Dendritic cell treated with granulocyte-macrophage colony-stimulating factor and Interleukin-4, amounts not matched to agents 40 ng/mL and 50 ng/mL, for 4 days (primary cell): ENCODE data around the gene MAL.

ENCODE experiments used
- H3K27ac Mint-ChIP-seq: one replicate; pipeline ENCODE4 v1.8.0; 2022; ENCODE audit warnings: mild to moderate bottlenecking, mixed read lengths
- H3K27me3 Mint-ChIP-seq: one replicate; pipeline ENCODE4 v1.8.0; 2022; ENCODE audit warnings: mild to moderate bottlenecking, mixed read lengths
- H3K36me3 Mint-ChIP-seq: one replicate; pipeline ENCODE4 v1.8.0; 2022; ENCODE audit warnings: low read depth, mixed read lengths
- H3K4me1 Mint-ChIP-seq: one replicate; pipeline ENCODE4 v1.8.0; 2022; ENCODE audit warnings: low read depth, mixed read lengths
- H3K4me3 Mint-ChIP-seq: one replicate; pipeline ENCODE4 v1.8.0; 2022; ENCODE audit warnings: mild to moderate bottlenecking, moderate library complexity, mixed read lengths
- H3K9me3 Mint-ChIP-seq: one replicate; pipeline ENCODE4 v1.8.0; 2022; ENCODE audit warnings: mixed read lengths
- intact Hi-C: fragments of 100-400 bp; cut with micrococcal nuclease; formaldehyde crosslinking; loops from one replicate; pipeline ENCODE4 v1.15.0; 2022

MAL gene

GRCh38 chr2:95025406-95026319 is at the start of gene MAL:
Gene MAL (plus strand): TSS chr2:95025708. CDS start chr2:95025793, 85 bp downstream.
- H3K9me3 Mint-ChIP-seq = no peaks in the 10 kb centered on the region
- intact Hi-C loops = no loop called here

DNA sequence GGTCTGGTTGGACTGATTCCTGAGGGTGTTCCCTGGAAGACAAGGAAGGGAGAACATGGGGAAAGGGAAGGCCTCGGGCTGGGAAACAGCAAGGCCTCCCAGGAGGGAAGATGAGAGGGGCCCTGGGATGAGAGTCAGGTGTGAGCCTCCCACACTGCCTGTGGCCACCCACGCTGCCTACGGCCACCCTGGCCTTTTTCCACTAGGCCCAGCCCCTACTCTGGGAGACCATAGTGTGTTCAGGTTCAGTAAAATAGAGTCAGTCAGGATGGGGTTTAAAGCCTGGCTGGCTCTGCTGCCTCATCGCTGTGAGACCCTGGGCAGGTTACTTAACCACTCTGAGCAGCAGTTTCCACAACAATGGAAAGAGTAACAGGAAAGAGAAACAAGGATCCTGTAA is 47.7 kb upstream of the MAL start:
- no peaks in the 10 kb centered on the region for H3K36me3 Mint-ChIP-seq
- H3K27me3 Mint-ChIP-seq = peaks cover 3% of the 10 kb centered on the region

More at GRCh38 chr2:95025406-95026319, at the start of gene MAL:
- peaks cover 15% of the 10 kb centered on the region for H3K4me1 Mint-ChIP-seq
- peaks cover 59% of the 10 kb centered on the region for H3K27me3 Mint-ChIP-seq
- no peak within 1 kb of the TSS for H3K4me3 Mint-ChIP-seq
- H3K36me3 Mint-ChIP-seq = no peaks in the 10 kb centered on the region
- H3K27ac Mint-ChIP-seq = no peak within 1 kb of the TSS

GRCh38 chr2:94978917-94979316 is 46.6 kb upstream of the MAL start:
- intact Hi-C loops = no loop called here
- H3K4me1 Mint-ChIP-seq = no peaks in the 10 kb centered on the region
- no peaks in the 10 kb centered on the region for H3K9me3 Mint-ChIP-seq
- no peak overlapping the region for H3K4me3 Mint-ChIP-seq
- H3K36me3 Mint-ChIP-seq = no peaks in the 10 kb centered on the region
- peaks cover 2% of the 10 kb centered on the region for H3K27me3 Mint-ChIP-seq
- no peak overlapping the region for H3K27ac Mint-ChIP-seq

More for the DNA sequence above, 47.7 kb upstream of the MAL start:
- intact Hi-C loops = no loop called here
- no peaks in the 10 kb centered on the region for H3K9me3 Mint-ChIP-seq
- H3K4me1 Mint-ChIP-seq = no peaks in the 10 kb centered on the region
- H3K4me3 Mint-ChIP-seq = no peak overlapping the region
- no peak overlapping the region for H3K27ac Mint-ChIP-seq

- no peaks in the 10 kb centered on the region for H3K9me3 Mint-ChIP-seq
- H3K27me3 Mint-ChIP-seq = no peaks in the 10 kb centered on the region
- H3K4me1 Mint-ChIP-seq = no peaks in the 10 kb centered on the region
- intact Hi-C loops = no loop called here
- no peak overlapping the region for H3K27ac Mint-ChIP-seq
- no peaks in the 10 kb centered on the region for H3K36me3 Mint-ChIP-seq
- H3K4me3 Mint-ChIP-seq = no peak overlapping the region
These were observed 45.8 kb upstream of the MAL start for GRCh38 chr2:94979406-94980375.

DNA sequence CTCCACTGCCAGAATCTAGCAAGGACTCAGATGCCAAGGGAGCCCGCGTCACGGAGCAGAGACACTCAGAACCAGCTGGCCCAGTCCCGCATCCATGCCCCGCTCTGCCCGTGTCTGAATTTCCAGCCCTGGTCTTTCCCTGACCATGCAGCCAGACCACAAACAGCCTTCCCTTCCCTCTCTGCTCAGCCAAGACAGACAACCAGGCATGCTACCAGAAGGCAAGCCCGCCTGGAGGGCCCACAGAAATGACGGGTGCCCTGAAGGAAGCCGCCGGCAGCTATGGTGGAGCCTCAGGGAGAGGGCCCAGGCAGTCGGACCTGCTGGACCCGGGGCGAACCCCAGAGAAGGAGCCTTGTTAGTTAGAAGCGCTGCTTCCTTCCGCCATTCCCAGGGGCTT is 45.1 kb upstream of the MAL start:
- Mint-ChIP-seq H3K4me1 (no peaks in the 10 kb centered on the region), H3K36me3 (no peaks in the 10 kb centered on the region), H3K27me3 (no peaks in the 10 kb centered on the region), H3K4me3 (no peak overlapping the region), H3K9me3 (no peaks in the 10 kb centered on the region), H3K27ac (no peak overlapping the region)
- intact Hi-C loops = no loop called here

DNA sequence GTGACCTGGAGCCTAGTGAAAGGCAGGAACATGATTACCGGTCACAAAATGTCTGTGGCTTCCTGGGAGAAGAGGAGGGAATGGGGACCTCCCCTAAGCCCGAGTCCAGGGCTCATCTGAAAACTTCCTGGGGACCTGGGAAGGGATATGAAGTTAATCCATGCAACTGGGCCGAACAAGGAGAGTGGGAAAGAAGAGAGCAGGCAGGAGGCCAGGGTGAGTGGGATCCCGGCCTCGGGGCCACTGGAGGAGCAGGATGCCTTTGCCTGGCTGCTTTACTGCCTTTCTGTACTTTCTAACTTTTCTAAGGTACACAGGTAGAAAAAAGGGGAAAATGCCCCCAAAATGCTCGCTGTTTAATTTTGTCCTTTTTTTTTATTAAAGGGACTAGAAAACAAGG is 43.4 kb upstream of the MAL start:
- no peak overlapping the region for H3K4me3 Mint-ChIP-seq
- H3K9me3 Mint-ChIP-seq = no peaks in the 10 kb centered on the region
- intact Hi-C loops = no loop called here
- no peaks in the 10 kb centered on the region for H3K36me3 Mint-ChIP-seq
- no peaks in the 10 kb centered on the region for H3K27me3 Mint-ChIP-seq
- no peaks in the 10 kb centered on the region for H3K4me1 Mint-ChIP-seq
- no peak overlapping the region for H3K27ac Mint-ChIP-seq

- Mint-ChIP-seq H3K4me3 (no peak overlapping the region), H3K9me3 (no peaks in the 10 kb centered on the region), H3K27ac (no peak overlapping the region), H3K27me3 (no peaks in the 10 kb centered on the region), H3K4me1 (no peaks in the 10 kb centered on the region), H3K36me3 (no peaks in the 10 kb centered on the region)
- intact Hi-C loops = no loop called here
These were observed 42.8 kb upstream of the MAL start for GRCh38 chr2:94982675-94983074.

DNA sequence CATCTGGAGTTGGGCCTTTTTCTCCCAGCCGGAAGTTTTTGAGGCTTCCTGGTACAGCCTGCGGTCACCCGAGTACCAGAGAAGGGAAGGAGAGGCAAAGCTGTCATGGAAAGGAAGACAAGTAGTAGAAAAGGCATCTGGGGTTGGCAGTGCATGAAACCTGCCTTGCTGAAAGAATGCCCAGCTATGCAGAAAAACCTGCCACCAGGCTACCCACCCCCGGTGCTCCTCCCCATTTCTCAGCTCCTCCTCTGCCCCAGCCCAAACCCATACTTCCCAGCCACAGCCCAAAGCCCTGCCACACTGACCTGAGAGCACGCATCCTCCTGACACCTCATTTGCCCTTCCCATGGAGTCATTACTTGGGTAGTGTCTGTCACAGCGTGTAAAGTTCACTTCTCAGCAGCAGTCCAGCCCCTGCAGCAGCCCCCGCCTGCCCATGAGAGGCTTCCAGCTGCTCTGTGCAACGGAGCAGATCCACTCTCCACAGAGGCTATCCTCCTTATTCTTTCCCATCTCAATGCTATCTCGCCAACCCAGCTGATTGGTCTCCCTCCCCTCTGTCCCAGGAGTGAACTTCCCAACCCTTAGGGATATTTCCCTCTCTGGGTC is 40.4 kb upstream of the MAL start:
- no peak overlapping the region for H3K27ac Mint-ChIP-seq

DNA sequence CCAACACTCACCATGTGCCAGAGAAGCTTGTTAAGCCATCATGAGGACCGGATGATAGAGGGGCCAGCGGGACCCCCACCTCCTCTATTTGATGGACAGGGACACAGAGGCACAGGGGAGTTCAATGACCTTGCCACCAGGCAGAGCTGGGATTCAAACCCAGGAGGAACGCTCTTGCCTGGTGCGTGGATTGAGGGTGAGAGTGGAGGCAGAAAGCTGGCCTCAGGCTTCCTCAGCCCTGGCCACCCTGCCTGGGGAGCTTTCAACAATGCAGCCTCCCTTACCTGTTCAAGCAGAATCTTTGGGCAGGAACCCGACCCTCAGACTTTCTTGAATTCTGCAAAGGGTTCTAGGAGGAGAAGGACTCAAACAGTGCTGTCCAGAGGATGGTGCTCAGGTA is 39.9 kb upstream of the MAL start:
- H3K27me3 Mint-ChIP-seq = no peaks in the 10 kb centered on the region
- H3K9me3 Mint-ChIP-seq = no peaks in the 10 kb centered on the region
- intact Hi-C loops = no loop called here
- no peak overlapping the region for H3K4me3 Mint-ChIP-seq
- H3K27ac Mint-ChIP-seq = no peak overlapping the region
- no peaks in the 10 kb centered on the region for H3K36me3 Mint-ChIP-seq
- H3K4me1 Mint-ChIP-seq = no peaks in the 10 kb centered on the region

More for the DNA sequence above, 40.4 kb upstream of the MAL start:
- no peaks in the 10 kb centered on the region for H3K36me3 Mint-ChIP-seq
- intact Hi-C loops = no loop called here
- H3K4me1 Mint-ChIP-seq = no peaks in the 10 kb centered on the region
- H3K9me3 Mint-ChIP-seq = no peaks in the 10 kb centered on the region
- H3K4me3 Mint-ChIP-seq = no peak overlapping the region
- no peaks in the 10 kb centered on the region for H3K27me3 Mint-ChIP-seq

DNA sequence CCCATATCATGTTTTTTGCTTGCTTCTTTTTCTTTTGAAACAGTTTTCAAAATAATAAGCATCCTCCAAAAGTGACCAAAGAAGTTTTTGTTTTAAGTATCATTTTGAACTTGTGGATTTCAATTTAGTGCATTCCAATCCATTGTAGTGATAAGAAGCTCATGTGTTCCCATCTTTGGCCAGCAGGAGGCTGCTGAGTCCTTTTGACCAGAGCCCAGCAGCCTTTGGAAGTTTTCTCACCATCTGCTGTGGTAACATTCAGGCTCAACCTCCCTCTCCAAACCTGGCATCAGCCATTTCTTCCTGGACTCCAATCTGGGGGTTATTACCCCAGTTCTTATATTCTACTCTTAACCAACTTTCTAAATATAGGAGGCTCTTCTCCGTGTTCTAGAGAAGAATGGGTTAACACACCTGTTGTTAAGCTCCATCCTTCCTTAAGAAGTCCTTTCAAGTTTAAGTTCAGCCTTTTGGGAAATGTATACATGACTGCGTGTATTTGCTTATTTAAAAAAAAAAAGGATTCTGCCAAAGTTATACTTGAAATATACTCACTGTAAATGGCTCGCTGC is 39.0 kb upstream of the MAL start:
- Mint-ChIP-seq H3K27ac (no peak overlapping the region), H3K27me3 (no peaks in the 10 kb centered on the region), H3K36me3 (no peaks in the 10 kb centered on the region), H3K4me1 (no peaks in the 10 kb centered on the region), H3K4me3 (no peak overlapping the region), H3K9me3 (no peaks in the 10 kb centered on the region)
- intact Hi-C loops = no loop called here

DNA sequence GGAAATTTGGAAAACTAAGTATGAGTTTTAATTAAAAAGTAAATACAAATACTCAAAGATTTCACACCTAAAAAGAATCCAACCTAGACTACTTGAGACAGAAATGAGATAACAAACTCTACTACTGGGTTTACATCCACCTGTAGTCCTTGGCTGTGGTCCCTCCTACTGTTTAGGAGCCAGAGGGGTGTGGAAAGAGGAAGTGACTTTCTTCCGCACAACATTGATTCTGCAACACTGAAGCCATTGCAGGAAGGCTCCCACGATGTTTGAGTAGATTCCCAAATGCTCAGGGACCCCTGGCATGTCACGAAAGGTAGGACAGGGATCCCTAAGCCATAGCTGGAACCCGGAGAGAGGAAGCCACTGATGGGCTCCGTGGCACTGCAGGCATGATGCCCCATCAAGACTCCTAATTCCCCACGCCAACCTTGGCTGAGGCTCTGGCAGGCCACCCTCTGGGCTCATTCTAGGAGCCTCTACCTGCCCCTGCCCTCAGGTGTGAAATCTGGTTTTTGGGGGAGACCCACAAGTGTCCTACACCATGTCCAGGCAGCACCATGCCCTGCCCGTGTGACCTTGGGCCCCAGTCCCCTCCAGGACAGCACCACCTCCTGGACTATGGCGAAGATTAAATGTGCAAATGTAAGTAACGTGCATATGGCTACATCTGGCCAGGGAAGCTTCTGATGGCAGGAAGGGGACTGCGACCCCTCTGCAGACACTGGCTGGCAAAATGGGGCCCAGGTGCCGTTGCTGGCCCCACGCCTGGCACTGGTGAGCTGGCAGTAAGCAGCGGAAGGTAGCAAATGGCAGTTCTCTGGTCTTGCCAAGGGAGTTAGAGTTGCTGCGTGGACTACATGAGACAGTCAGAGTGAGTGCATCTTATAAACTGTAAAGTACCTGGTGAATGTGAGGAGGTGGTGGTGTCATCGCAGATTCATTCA is 38.2 kb upstream of the MAL start:
- intact Hi-C loops = no loop called here
- Mint-ChIP-seq H3K9me3 (no peaks in the 10 kb centered on the region), H3K36me3 (no peaks in the 10 kb centered on the region), H3K27me3 (no peaks in the 10 kb centered on the region), H3K4me1 (no peaks in the 10 kb centered on the region), H3K4me3 (no peak overlapping the region), H3K27ac (no peak overlapping the region)

GRCh38 chr2:94990956-94991355 is 34.6 kb upstream of the MAL start:
- Mint-ChIP-seq H3K27ac (no peak overlapping the region), H3K9me3 (no peaks in the 10 kb centered on the region), H3K27me3 (peaks cover 1% of the 10 kb centered on the region), H3K36me3 (no peaks in the 10 kb centered on the region), H3K4me3 (no peak overlapping the region), H3K4me1 (no peaks in the 10 kb centered on the region)
- intact Hi-C loops = no loop called here

DNA sequence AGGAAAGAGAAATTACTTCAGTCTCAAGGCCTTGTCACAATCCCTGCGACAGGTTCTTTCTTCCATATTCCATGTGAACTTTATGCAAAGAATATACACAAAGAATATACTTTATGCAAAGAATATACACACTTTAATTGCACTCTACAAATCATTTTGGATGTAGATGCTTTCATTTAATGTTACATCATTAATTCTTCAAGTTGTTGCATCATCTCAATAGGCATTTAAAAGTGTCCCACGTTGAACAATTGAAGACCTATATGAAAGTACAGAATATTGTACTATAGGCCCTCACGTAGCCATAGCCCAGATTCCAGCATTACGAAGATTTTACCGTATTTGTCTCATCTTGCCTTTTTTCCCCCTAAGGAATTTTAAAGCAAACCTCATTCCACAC is 33.1 kb upstream of the MAL start:
- Mint-ChIP-seq H3K27ac (no peak overlapping the region), H3K36me3 (no peaks in the 10 kb centered on the region), H3K4me1 (no peaks in the 10 kb centered on the region), H3K9me3 (no peaks in the 10 kb centered on the region), H3K27me3 (peaks cover 7% of the 10 kb centered on the region), H3K4me3 (no peak overlapping the region)
- intact Hi-C loops = no loop called here
